K562 (cell line): Measurements from ENCODE around the gene TMEM167A. TPM values are rescaled to one million over a fixed set of nuclear protein-coding genes. Genes with fewer than 3 reads are reported as not detected.

ENCODE experiments used
- ATAC-seq: fragments of 200-7000 bp; cut with Tn5 transposase; 3 replicates; pipeline ENCODE4 v1.9.1; 2020; ENCODE audit warnings: moderate library complexity
- BruUV-seq: library from RNA; stranded (reverse); fragments of 400-500 nt; replicated peaks from 2 replicates; lab custom pipeline; 2021; lab: Mats Ljungman, UMichigan
- CTCF ChIA-PET: fragments of 300-600 bp; formaldehyde crosslinking; extraction: SDS; loops from one replicate; lab custom pipeline; 2021; ENCODE audit warnings: low intra/inter-chr PET ratio; lab: Yijun Ruan, JAX
- POLR2A ChIA-PET: fragments of 300-600, 350-650 bp; sonication (Branson Sonifier 250); formaldehyde crosslinking; extraction: SDS; loops from one replicate; lab custom pipeline; 2021; ENCODE audit warnings: antibody characterized with exemption, inconsistent platforms; lab: Yijun Ruan, JAX
- DNase-seq, 4 experiments: peaks; one replicate each; pipeline versions ENCODE4 v3.0.0 to v3.0.0-alpha.2; 2011 to 2018; ENCODE audit warnings: low spot score in 3 of 4, mixed read lengths in 3 of 4; ENCODE audit errors: extremely low read depth in 1 of 4
- FAIRE-seq: peaks from 2 replicates; lab custom pipeline; 2011; peaks lifted over from hg19 to GRCh38; lab: Jason Lieb, UNC
- H2AFZ ChIP-seq: 2 replicates; pipeline ENCODE4 v1.6.0; 2011; ENCODE audit warnings: low read depth, low read length, control low read depth, inconsistent platforms
- H3K27ac ChIP-seq: fragments of 200-600 bp; 3 replicates; pipeline ENCODE4 v1.8.0; 2011; ENCODE audit warnings: low read depth, mild to moderate bottlenecking, control low read depth, inconsistent platforms, low read length, moderate library complexity, mixed read lengths; ENCODE audit errors: extremely low read depth
- H3K27me3 ChIP-seq, 2 experiments: fragments of 300-600 bp in 1 of 2; 2 replicates in 1 of 2; 3 replicates in 1 of 2; pipeline versions ENCODE4 v1.6.0 to v1.8.0; 2011; ENCODE audit warnings: inconsistent platforms in 2 of 2, low read length in 2 of 2, mild to moderate bottlenecking in 1 of 2, mixed read lengths in 1 of 2, moderate library complexity in 1 of 2; ENCODE audit not compliant: control insufficient read depth in 2 of 2, insufficient read depth in 2 of 2
- H3K36me3 ChIP-seq: fragments of 300-600 bp; 3 replicates; pipeline ENCODE4 v1.8.0; 2011; ENCODE audit warnings: mild to moderate bottlenecking, low read length, inconsistent platforms; ENCODE audit not compliant: control insufficient read depth, insufficient read depth
- H3K4me1 ChIP-seq, 2 experiments: fragments of 200-600 bp in 1 of 2; replicated peaks in 1 of 2; 2 replicates in 1 of 2; 3 replicates in 1 of 2; pipeline versions ENCODE4 v1.5.1 to v1.8.0; 2011; ENCODE audit warnings: inconsistent platforms in 2 of 2, low read length in 2 of 2, mild to moderate bottlenecking in 1 of 2, mixed read lengths in 1 of 2, moderate library complexity in 1 of 2; ENCODE audit not compliant: control insufficient read depth in 2 of 2, insufficient read depth in 2 of 2
- H3K4me2 ChIP-seq: 2 replicates; pipeline ENCODE4 v1.6.1; 2011; ENCODE audit warnings: low read length, control low read depth, inconsistent platforms, mixed read lengths; ENCODE audit not compliant: insufficient read depth
- H3K4me3 ChIP-seq: fragments of 200-600 bp; sonication (generic), shearing (Covaris generic); 2 replicates; pipeline ENCODE4 v1.5.1; 2016; ENCODE audit warnings: control low read depth, inconsistent platforms
- H3K79me2 ChIP-seq: fragments of 200-600 bp; 3 replicates; pipeline ENCODE4 v1.8.0; 2011; ENCODE audit warnings: low read length, inconsistent platforms; ENCODE audit not compliant: control insufficient read depth, insufficient read depth
- H3K9ac ChIP-seq, 2 experiments: 2 replicates each; pipeline versions ENCODE4 v1.6.0 to v1.6.1; 2011; ENCODE audit warnings: low read depth in 2 of 2, low read length in 2 of 2, control low read depth in 1 of 2, inconsistent platforms in 1 of 2, mild to moderate bottlenecking in 1 of 2, mixed read lengths in 1 of 2; ENCODE audit not compliant: insufficient read depth in 1 of 2
- H3K9me1 ChIP-seq: one replicate; pipeline ENCODE4 v1.6.0; 2011; ENCODE audit warnings: inconsistent platforms, mild to moderate bottlenecking, low read length, moderate library complexity; ENCODE audit not compliant: control insufficient read depth, insufficient read depth
- H3K9me3 ChIP-seq: replicated peaks from 2 replicates; pipeline ENCODE4 v1.5.1; 2011; ENCODE audit warnings: low read depth, low read length, inconsistent platforms; ENCODE audit not compliant: control insufficient read depth, insufficient read depth
- H4K20me1 ChIP-seq: replicated peaks from 2 replicates; pipeline ENCODE4 v1.6.1; 2011; ENCODE audit warnings: low read length, inconsistent platforms, mixed read lengths; ENCODE audit not compliant: control insufficient read depth, insufficient read depth
- ARHGAP35 ChIP-seq: fragments of 450-650 bp; IDR thresholded peaks from 2 replicates; pipeline ENCODE4 v1.6.1; 2018; ENCODE audit not compliant: partially characterized antibody
- DMBX1 ChIP-seq: fragments of 250-450 bp; sonication (Bioruptor Pico); IDR thresholded peaks from 2 replicates; pipeline ENCODE4 v1.8.0; 2022; ENCODE audit warnings: inconsistent platforms, mild to moderate bottlenecking, moderate library complexity, borderline replicate concordance
- E2F3 ChIP-seq: fragments of 250-450 bp; sonication (Bioruptor Pico); IDR thresholded peaks from 2 replicates; pipeline ENCODE4 v1.4.0; 2020; ENCODE audit warnings: mild to moderate bottlenecking
- EHMT2 ChIP-seq: fragments of 450-650 bp; IDR thresholded peaks from 2 replicates; pipeline ENCODE4 v1.6.1; 2018; ENCODE audit warnings: antibody characterized with exemption
- EP300 ChIP-seq: IDR thresholded peaks from 2 replicates; pipeline ENCODE4 v1.6.1; 2012; ENCODE audit warnings: low read length, improper control_type of control experiment
- FUS ChIP-seq: fragments of 200-400 bp; formaldehyde crosslinking; optimal IDR thresholded peaks from 2 replicates; pipeline ENCODE3; 2017; ENCODE audit warnings: low read depth, low read length
- GABPB2 ChIP-seq: fragments of 250-450 bp; sonication (Bioruptor Pico); conservative IDR thresholded peaks from 2 replicates; pipeline ENCODE4 v1.5.1; 2021; ENCODE audit warnings: mild to moderate bottlenecking
- HSF4 ChIP-seq: fragments of 250-450 bp; sonication (Bioruptor Pico); IDR thresholded peaks from 2 replicates; pipeline ENCODE4 v2.1.2; 2022; ENCODE audit warnings: mild to moderate bottlenecking, moderate library complexity, borderline replicate concordance
- NONO ChIP-seq, 2 experiments: fragments of 200-400 bp in 1 of 2; fragments of 450-650 bp in 1 of 2; formaldehyde crosslinking in 1 of 2; IDR thresholded peaks; 2 replicates each; pipeline ENCODE4 v1.6.1; 2017; ENCODE audit warnings: low read depth in 2 of 2, mild to moderate bottlenecking in 2 of 2, moderate library complexity in 2 of 2, low read length in 1 of 2
- PHTF2 ChIP-seq: fragments of 250-450 bp; sonication (Bioruptor Pico); IDR thresholded peaks from 2 replicates; pipeline ENCODE4 v1.5.0; 2021; ENCODE audit warnings: mild to moderate bottlenecking
- SLC30A9 ChIP-seq: fragments of 250-450 bp; sonication (Bioruptor Pico); IDR thresholded peaks from 2 replicates; pipeline ENCODE4 v1.8.0; 2022; ENCODE audit warnings: mild to moderate bottlenecking, moderate library complexity
- TCF7 ChIP-seq: sonication (generic); IDR thresholded peaks from 2 replicates; pipeline ENCODE4 v1.6.1; 2016; ENCODE audit warnings: antibody characterized with exemption, borderline replicate concordance
- ZNF347 ChIP-seq: fragments of 450-650 bp; formaldehyde crosslinking; IDR thresholded peaks from 2 replicates; pipeline ENCODE4 v1.4.0; 2020; ENCODE audit warnings: low read depth, mild to moderate bottlenecking, moderate library complexity
- ZNF408 ChIP-seq: fragments of 250-450 bp; sonication (Bioruptor Pico); IDR thresholded peaks from 2 replicates; pipeline ENCODE4 v1.4.0; 2020; ENCODE audit warnings: low read depth, mild to moderate bottlenecking, moderate library complexity
- ZNF778 ChIP-seq: fragments of 450-650 bp; formaldehyde crosslinking; IDR thresholded peaks from 2 replicates; pipeline ENCODE4 v1.4.0; 2020; ENCODE audit warnings: mild to moderate bottlenecking, moderate library complexity
- WGBS: fragments of 100-300 bp; shearing (Covaris generic); methylation state at CpG from one replicate; pipeline ENCODE4 v1.1.6; 2016; ENCODE audit warnings: low coverage, mixed read lengths; ENCODE audit not compliant: insufficient coverage; ENCODE audit errors: missing lambda C conversion rate; 5-methylcytosine and 5-hydroxymethylcytosine counted together
- in situ Hi-C: fragments of 300-500 bp; cut with MboI; formaldehyde crosslinking; loops from 4 replicates; pipeline ENCODE4 v1.15.0; 2018; ENCODE audit warnings: inconsistent platforms, mixed read lengths
- intact Hi-C: fragments of 100-400 bp; cut with micrococcal nuclease; formaldehyde crosslinking; loops from 2 replicates; pipeline ENCODE4 v1.14.2; 2022
- polyA plus RNA-seq, 8 experiments: library from polyadenylated mRNA; depleted of rRNA in 4 of 8; stranded (reverse) in 5 of 8; unstranded in 3 of 8; fragments of >200 nt; fragmentation: Nextera tagmentation in 2 of 8; fragmentation: Illumina TruSeq in 1 of 8; extraction: Ambion mirVana in 2 of 8; extraction: Trizol in 1 of 8; gene quantifications; 2 replicates each; pipeline versions ENCODE4 v1.2.1 to v1.2.3, GENCODE V29; 2011 to 2014; ENCODE audit warnings: inconsistent platforms in 1 of 8, missing spikeins in 1 of 8
- total RNA-seq, 7 experiments: library from RNA; depleted of rRNA in 6 of 7; stranded (reverse); fragments of >200 nt in 6 of 7; fragmentation: Illumina TruSeq in 2 of 7; extraction: Trizol in 2 of 7; gene quantifications; 2 replicates each; pipeline versions ENCODE4 v1.2.1 to v1.2.3, GENCODE V29; 2011 to 2021; ENCODE audit warnings: low replicate concordance in 1 of 7
- TF ChIP-seq, protein P1 (sequence below): sonication (generic); formaldehyde crosslinking; IDR thresholded peaks from 2 replicates; pipeline ENCODE4 v1.9.0; 2022; ENCODE audit warnings: mild to moderate bottlenecking, missing genetic modification reagents
- TF ChIP-seq, protein P2 (sequence below): fragments of 200-800 bp; sonication (Bioruptor generic); IDR thresholded peaks from 2 replicates; pipeline ENCODE4 v1.6.1; 2017; ENCODE audit warnings: missing genetic modification characterization, missing compliant biosample characterization
- TF ChIP-seq, protein P3 (sequence below): fragments of 250-450 bp; sonication (Bioruptor Pico); IDR thresholded peaks from 2 replicates; pipeline ENCODE4 v1.5.0; 2020; ENCODE audit warnings: mild to moderate bottlenecking, borderline replicate concordance

The TMEM167A gene
- total and polyA plus RNA-seq, 9 of the 15 experiments (the other 6 are each of a cell fraction or from before 2014, with no cell fraction given), result 35.3 to 458 (median 110) TPM

DNA sequence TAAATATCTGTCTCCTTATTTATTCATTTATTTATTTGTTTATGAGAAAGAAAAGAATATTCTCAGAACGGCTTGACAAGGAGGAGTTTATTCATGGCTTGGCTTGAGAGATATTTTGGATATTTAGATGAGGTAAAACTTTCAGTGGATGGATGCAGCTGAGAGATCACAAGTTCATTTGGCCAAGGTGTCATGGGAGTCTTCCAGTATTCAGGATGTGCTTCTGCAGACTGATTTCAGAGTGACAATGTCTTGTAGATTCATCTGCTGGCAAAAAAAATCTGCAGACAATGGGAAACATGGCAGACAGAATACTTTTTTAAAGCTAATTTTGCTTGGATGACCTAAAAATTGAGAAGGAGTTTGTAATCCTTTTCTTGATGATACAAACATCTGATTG is 38.6 kb upstream of the TMEM167A start:
- no TSS peak for BruUV-seq
- H3K4me3 ChIP-seq, result no peak overlapping the region
- H3K27me3 ChIP-seq, result no peaks in the 10 kb centered on the region
- H2AFZ ChIP-seq, result no peak overlapping the region
- H3K36me3 ChIP-seq, result peaks cover 6% of the 10 kb centered on the region; the same call in 1 of the 3 replicates
- intact Hi-C loops, result no loop called here
- FAIRE-seq, result no peak
- no peak for ATAC-seq
- ChIA-PET CTCF (no interaction called here), POLR2A (no interaction called here)
- H3K9me3 ChIP-seq, result no peaks in the 10 kb centered on the region; the same call in 1 of the 2 replicates
- 43% methylated on average over 1 of the region's 1 CpG for WGBS
- no peak overlapping the region for H3K4me2 ChIP-seq
- H4K20me1 ChIP-seq, result no peaks in the 10 kb centered on the region
- no peaks in the 10 kb centered on the region for H3K4me1 ChIP-seq
- no peak for DNase-seq
- no peaks in the 10 kb centered on the region for H3K79me2 ChIP-seq
- in situ Hi-C loops, result no loop called here
- no peak overlapping the region for H3K27ac ChIP-seq
- no peak for TF ChIP-seq SLC30A9 (CRISPR knock-in tag)
- TF ChIP-seq NONO (IDR thresholded peaks at IDR 0.05; ENCODE audit: low read depth in 2 of 2, low read length in 1 of 2), result no peak
- TF ChIP-seq ZNF778 (CRISPR knock-in tag), result no peak
- no peak for TF ChIP-seq TCF7
- no peak for TF ChIP-seq FUS
- TF ChIP-seq, protein P1, sequence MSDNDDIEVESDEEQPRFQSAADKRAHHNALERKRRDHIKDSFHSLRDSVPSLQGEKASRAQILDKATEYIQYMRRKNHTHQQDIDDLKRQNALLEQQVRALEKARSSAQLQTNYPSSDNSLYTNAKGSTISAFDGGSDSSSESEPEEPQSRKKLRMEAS (CRISPR knock-in tag), result no peak
- TF ChIP-seq ZNF408 (CRISPR knock-in tag), result no peak
- TF ChIP-seq GABPB2, result no peak
- no peak for TF ChIP-seq ZNF347 (CRISPR knock-in tag)
- TF ChIP-seq EP300, result no peak
- TF ChIP-seq E2F3, result no peak
- TF ChIP-seq PHTF2 (CRISPR knock-in tag), result no peak
- TF ChIP-seq ARHGAP35, result no peak
- TF ChIP-seq EHMT2, result no peak
- TF ChIP-seq, protein P2, sequence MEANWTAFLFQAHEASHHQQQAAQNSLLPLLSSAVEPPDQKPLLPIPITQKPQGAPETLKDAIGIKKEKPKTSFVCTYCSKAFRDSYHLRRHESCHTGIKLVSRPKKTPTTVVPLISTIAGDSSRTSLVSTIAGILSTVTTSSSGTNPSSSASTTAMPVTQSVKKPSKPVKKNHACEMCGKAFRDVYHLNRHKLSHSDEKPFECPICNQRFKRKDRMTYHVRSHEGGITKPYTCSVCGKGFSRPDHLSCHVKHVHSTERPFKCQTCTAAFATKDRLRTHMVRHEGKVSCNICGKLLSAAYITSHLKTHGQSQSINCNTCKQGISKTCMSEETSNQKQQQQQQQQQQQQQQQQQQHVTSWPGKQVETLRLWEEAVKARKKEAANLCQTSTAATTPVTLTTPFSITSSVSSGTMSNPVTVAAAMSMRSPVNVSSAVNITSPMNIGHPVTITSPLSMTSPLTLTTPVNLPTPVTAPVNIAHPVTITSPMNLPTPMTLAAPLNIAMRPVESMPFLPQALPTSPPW (CRISPR knock-in tag), result no peak
- TF ChIP-seq, protein P3, sequence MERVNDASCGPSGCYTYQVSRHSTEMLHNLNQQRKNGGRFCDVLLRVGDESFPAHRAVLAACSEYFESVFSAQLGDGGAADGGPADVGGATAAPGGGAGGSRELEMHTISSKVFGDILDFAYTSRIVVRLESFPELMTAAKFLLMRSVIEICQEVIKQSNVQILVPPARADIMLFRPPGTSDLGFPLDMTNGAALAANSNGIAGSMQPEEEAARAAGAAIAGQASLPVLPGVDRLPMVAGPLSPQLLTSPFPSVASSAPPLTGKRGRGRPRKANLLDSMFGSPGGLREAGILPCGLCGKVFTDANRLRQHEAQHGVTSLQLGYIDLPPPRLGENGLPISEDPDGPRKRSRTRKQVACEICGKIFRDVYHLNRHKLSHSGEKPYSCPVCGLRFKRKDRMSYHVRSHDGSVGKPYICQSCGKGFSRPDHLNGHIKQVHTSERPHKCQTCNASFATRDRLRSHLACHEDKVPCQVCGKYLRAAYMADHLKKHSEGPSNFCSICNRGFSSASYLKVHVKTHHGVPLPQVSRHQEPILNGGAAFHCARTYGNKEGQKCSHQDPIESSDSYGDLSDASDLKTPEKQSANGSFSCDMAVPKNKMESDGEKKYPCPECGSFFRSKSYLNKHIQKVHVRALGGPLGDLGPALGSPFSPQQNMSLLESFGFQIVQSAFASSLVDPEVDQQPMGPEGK (CRISPR knock-in tag), result no peak
- TF ChIP-seq DMBX1, result no peak
- TF ChIP-seq HSF4 (CRISPR knock-in tag), result no peak
- H3K9me1 ChIP-seq, result no peaks in the 10 kb centered on the region
- H3K9ac ChIP-seq, result no peak overlapping the region
